ENCODE measurements around the gene CFAP46.

The CFAP46 gene

GRCh38 chr10:132768346-132769248, 173.8 kb downstream of the CFAP46 start:
- H3K9me3 ChIP-seq (ENCODE audit: control insufficient read depth in 2 of 2, low read length in 2 of 2): no peaks in the 10 kb centered on the region
- peaks cover 22 to 37% of the 10 kb centered on the region in 2 donors for H3K36me3 ChIP-seq (ENCODE audit: control insufficient read depth in 2 of 2, insufficient read depth in 2 of 2, low read length in 2 of 2)
- no peak overlapping the region for H3K27ac ChIP-seq (ENCODE audit: low read length)
- no peak overlapping the region for H3K4me3 ChIP-seq (ENCODE audit: low read length in 2 of 2)
- H3K4me1 ChIP-seq (ENCODE audit: control insufficient read depth, insufficient read depth, low read length): no peaks in the 10 kb centered on the region
- no peaks in the 10 kb centered on the region for H3K27me3 ChIP-seq (ENCODE audit: control insufficient read depth in 1 of 2, insufficient read depth in 2 of 2, low read length in 2 of 2)
- no peak overlapping the region for H3K9ac ChIP-seq (ENCODE audit: low read length in 2 of 2)

GRCh38 chr10:132766291-132766690, 176.1 kb downstream of the CFAP46 start:
- Histone ChIP-seq H3K36me3 (ENCODE audit: control insufficient read depth in 2 of 2, insufficient read depth in 2 of 2, low read length in 2 of 2) (peaks cover 25 to 45% of the 10 kb centered on the region in 2 donors), H3K9ac (ENCODE audit: low read length in 2 of 2) (no peak overlapping the region), H3K27ac (ENCODE audit: low read length) (no peak overlapping the region)

GRCh38 chr10:132765435-132765834, 176.9 kb downstream of the CFAP46 start:
- no peaks in the 10 kb centered on the region for H3K4me1 ChIP-seq (ENCODE audit: control insufficient read depth, insufficient read depth, low read length)
- H3K36me3 ChIP-seq (ENCODE audit: control insufficient read depth in 2 of 2, insufficient read depth in 2 of 2, low read length in 2 of 2): peaks cover 28 to 43% of the 10 kb centered on the region in 2 donors
- H3K27ac ChIP-seq (ENCODE audit: low read length): no peak overlapping the region
- H3K9me3 ChIP-seq (ENCODE audit: control insufficient read depth in 2 of 2, low read length in 2 of 2): no peaks in the 10 kb centered on the region
- H3K4me3 ChIP-seq (ENCODE audit: low read length in 2 of 2): no peak overlapping the region
- H3K27me3 ChIP-seq (ENCODE audit: control insufficient read depth in 1 of 2, insufficient read depth in 2 of 2, low read length in 2 of 2): no peaks in the 10 kb centered on the region
- no peak overlapping the region for H3K9ac ChIP-seq (ENCODE audit: low read length in 2 of 2)

More at GRCh38 chr10:132766291-132766690, 176.1 kb downstream of the CFAP46 start:
- H3K9me3 ChIP-seq (ENCODE audit: control insufficient read depth in 2 of 2, low read length in 2 of 2): no peaks in the 10 kb centered on the region
- H3K4me1 ChIP-seq (ENCODE audit: control insufficient read depth, insufficient read depth, low read length): no peaks in the 10 kb centered on the region
- no peaks in the 10 kb centered on the region for H3K27me3 ChIP-seq (ENCODE audit: control insufficient read depth in 1 of 2, insufficient read depth in 2 of 2, low read length in 2 of 2)
- no peak overlapping the region for H3K4me3 ChIP-seq (ENCODE audit: low read length in 2 of 2)

GRCh38 chr10:132764108-132764507, 178.3 kb downstream of the CFAP46 start:
- peaks cover 25 to 48% of the 10 kb centered on the region in 2 donors for H3K36me3 ChIP-seq (ENCODE audit: control insufficient read depth in 2 of 2, insufficient read depth in 2 of 2, low read length in 2 of 2)
- no peaks in the 10 kb centered on the region for H3K9me3 ChIP-seq (ENCODE audit: control insufficient read depth in 2 of 2, low read length in 2 of 2)

GRCh38 chr10:132763545-132763944, 178.8 kb downstream of the CFAP46 start:
- no peaks in the 10 kb centered on the region for H3K9me3 ChIP-seq (ENCODE audit: control insufficient read depth in 2 of 2, low read length in 2 of 2)
- no peaks in the 10 kb centered on the region for H3K27me3 ChIP-seq (ENCODE audit: control insufficient read depth in 1 of 2, insufficient read depth in 2 of 2, low read length in 2 of 2)
- H3K36me3 ChIP-seq (ENCODE audit: control insufficient read depth in 2 of 2, insufficient read depth in 2 of 2, low read length in 2 of 2): peaks cover 26 to 51% of the 10 kb centered on the region in 2 donors
- no peak overlapping the region for H3K27ac ChIP-seq (ENCODE audit: low read length)
- H3K9ac ChIP-seq (ENCODE audit: low read length in 2 of 2): no peak overlapping the region
- H3K4me1 ChIP-seq (ENCODE audit: control insufficient read depth, insufficient read depth, low read length): no peaks in the 10 kb centered on the region
- no peak overlapping the region for H3K4me3 ChIP-seq (ENCODE audit: low read length in 2 of 2)

More at GRCh38 chr10:132764108-132764507, 178.3 kb downstream of the CFAP46 start:
- H3K4me1 ChIP-seq (ENCODE audit: control insufficient read depth, insufficient read depth, low read length): no peaks in the 10 kb centered on the region
- H3K27ac ChIP-seq (ENCODE audit: low read length): no peak overlapping the region
- H3K9ac ChIP-seq (ENCODE audit: low read length in 2 of 2): no peak overlapping the region
- H3K27me3 ChIP-seq (ENCODE audit: control insufficient read depth in 1 of 2, insufficient read depth in 2 of 2, low read length in 2 of 2): no peaks in the 10 kb centered on the region
- no peak overlapping the region for H3K4me3 ChIP-seq (ENCODE audit: low read length in 2 of 2)

- H3K4me3 ChIP-seq (ENCODE audit: low read length in 2 of 2): no peak overlapping the region
- H3K9ac ChIP-seq (ENCODE audit: low read length in 2 of 2): no peak overlapping the region
- no peaks in the 10 kb centered on the region for H3K4me1 ChIP-seq (ENCODE audit: control insufficient read depth, insufficient read depth, low read length)
- no peak overlapping the region for H3K27ac ChIP-seq (ENCODE audit: low read length)
- H3K36me3 ChIP-seq (ENCODE audit: control insufficient read depth in 2 of 2, insufficient read depth in 2 of 2, low read length in 2 of 2): peaks cover 21 to 51% of the 10 kb centered on the region in 2 donors
- no peaks in the 10 kb centered on the region for H3K27me3 ChIP-seq (ENCODE audit: control insufficient read depth in 1 of 2, insufficient read depth in 2 of 2, low read length in 2 of 2)
- H3K9me3 ChIP-seq (ENCODE audit: control insufficient read depth in 2 of 2, low read length in 2 of 2): no peaks in the 10 kb centered on the region
Observed at GRCh38 chr10:132762267-132762666, 180.1 kb downstream of the CFAP46 start.

GRCh38 chr10:132761395-132762060, 180.8 kb downstream of the CFAP46 start:
- H3K36me3 ChIP-seq (ENCODE audit: control insufficient read depth in 2 of 2, insufficient read depth in 2 of 2, low read length in 2 of 2): peaks cover 24 to 55% of the 10 kb centered on the region in 2 donors

GRCh38 chr10:132758865-132759264, 183.5 kb downstream of the CFAP46 start:
- Histone ChIP-seq H3K27ac (ENCODE audit: low read length) (no peak overlapping the region), H3K4me3 (ENCODE audit: low read length in 2 of 2) (no peak overlapping the region), H3K9ac (ENCODE audit: low read length in 2 of 2) (no peak overlapping the region), H3K9me3 (ENCODE audit: control insufficient read depth in 2 of 2, low read length in 2 of 2) (no peaks in the 10 kb centered on the region), H3K27me3 (ENCODE audit: control insufficient read depth in 1 of 2, insufficient read depth in 2 of 2, low read length in 2 of 2) (no peaks in the 10 kb centered on the region), H3K4me1 (ENCODE audit: control insufficient read depth, insufficient read depth, low read length) (no peaks in the 10 kb centered on the region), H3K36me3 (ENCODE audit: control insufficient read depth in 2 of 2, insufficient read depth in 2 of 2, low read length in 2 of 2) (peaks cover 34 to 60% of the 10 kb centered on the region in 2 donors)

More at GRCh38 chr10:132761395-132762060, 180.8 kb downstream of the CFAP46 start:
- no peaks in the 10 kb centered on the region for H3K9me3 ChIP-seq (ENCODE audit: control insufficient read depth in 2 of 2, low read length in 2 of 2)
- no peaks in the 10 kb centered on the region for H3K4me1 ChIP-seq (ENCODE audit: control insufficient read depth, insufficient read depth, low read length)
- no peaks in the 10 kb centered on the region for H3K27me3 ChIP-seq (ENCODE audit: control insufficient read depth in 1 of 2, insufficient read depth in 2 of 2, low read length in 2 of 2)
- no peak overlapping the region for H3K4me3 ChIP-seq (ENCODE audit: low read length in 2 of 2)
- no peak overlapping the region for H3K27ac ChIP-seq (ENCODE audit: low read length)
- H3K9ac ChIP-seq (ENCODE audit: low read length in 2 of 2): no peak overlapping the region
